ENCODE results near the gene HSPA1A.
"Not testable (repeated sequence)": the region's sequence is repeated elsewhere in the genome, so short reads cannot be mapped to it uniquely, and the experiment has no call there.

HSPA1A gene

DNA sequence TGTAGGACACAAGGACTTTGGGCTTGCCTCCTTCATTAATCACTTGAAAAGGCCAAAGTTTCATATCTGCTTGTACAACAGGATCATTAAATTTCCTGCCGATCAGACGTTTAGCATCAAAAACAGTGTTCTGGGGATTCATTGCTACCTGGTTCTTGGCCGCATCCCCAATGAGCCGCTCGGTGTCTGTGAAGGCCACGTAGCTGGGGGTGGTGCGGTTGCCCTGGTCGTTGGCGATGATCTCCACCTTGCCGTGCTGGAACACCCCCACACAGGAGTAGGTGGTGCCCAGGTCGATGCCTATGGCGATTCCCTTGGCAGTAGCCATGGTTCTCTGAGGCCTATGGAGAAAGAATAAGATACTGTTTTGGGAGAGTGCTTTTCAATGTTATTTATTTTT, 3.7 kb upstream of the HSPA1A start:
- DNase-seq (ENCODE audit: low read depth in 2 of 2) = no peak

GRCh38 chr6:31813465-31813849, 1.9 kb upstream of the HSPA1A start:
- DNase-seq (ENCODE audit: low read depth in 2 of 2) = no peak

- DNase-seq (ENCODE audit: low read depth in 2 of 2) = no peak
Measured at GRCh38 chr6:31814677-31815024, 692 bp upstream of the HSPA1A start.

DNA sequence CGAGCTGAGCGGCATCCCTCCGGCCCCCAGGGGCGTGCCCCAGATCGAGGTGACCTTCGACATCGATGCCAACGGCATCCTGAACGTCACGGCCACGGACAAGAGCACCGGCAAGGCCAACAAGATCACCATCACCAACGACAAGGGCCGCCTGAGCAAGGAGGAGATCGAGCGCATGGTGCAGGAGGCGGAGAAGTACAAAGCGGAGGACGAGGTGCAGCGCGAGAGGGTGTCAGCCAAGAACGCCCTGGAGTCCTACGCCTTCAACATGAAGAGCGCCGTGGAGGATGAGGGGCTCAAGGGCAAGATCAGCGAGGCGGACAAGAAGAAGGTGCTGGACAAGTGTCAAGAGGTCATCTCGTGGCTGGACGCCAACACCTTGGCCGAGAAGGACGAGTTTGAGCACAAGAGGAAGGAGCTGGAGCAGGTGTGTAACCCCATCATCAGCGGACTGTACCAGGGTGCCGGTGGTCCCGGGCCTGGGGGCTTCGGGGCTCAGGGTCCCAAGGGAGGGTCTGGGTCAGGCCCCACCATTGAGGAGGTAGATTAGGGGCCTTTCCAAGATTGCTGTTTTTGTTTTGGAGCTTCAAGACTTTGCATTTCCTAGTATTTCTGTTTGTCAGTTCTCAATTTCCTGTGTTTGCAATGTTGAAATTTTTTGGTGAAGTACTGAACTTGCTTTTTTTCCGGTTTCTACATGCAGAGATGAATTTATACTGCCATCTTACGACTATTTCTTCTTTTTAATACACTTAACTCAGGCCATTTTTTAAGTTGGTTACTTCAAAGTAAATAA, 2.0 kb downstream of the HSPA1A start:
- not testable (repeated sequence) for DNase-seq (ENCODE audit: low read depth in 2 of 2)

DNA sequence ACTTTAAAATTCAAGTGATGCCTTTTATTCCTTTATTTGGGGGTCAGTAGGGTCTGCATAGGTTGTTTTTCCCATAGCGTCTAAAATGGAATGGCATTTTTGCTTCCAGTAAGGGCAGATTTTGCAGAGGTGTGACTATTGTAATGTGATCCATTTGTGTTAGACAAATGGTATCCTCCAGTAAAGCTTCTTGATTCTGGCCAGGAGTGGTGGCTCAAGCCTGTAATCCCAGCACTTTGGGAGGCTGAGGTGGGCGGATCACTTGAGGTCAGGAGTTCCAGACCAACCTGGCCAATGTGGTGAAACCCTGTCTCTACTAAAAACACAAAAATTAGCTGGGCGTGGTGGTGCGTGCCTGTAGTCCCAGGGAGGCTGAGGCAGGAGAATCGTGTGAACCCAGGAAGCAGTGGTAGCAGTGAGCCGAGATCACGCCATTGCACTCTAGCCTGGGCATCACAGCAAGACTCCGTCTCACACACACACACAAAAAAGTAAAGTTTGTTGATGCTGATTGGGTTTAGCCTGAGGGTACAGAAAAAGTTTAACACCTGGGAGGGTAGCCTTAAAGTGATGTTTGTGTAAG, 2.7 kb downstream of the HSPA1A start:
- DNase-seq (ENCODE audit: low read depth in 2 of 2) = not testable (repeated sequence)

DNA sequence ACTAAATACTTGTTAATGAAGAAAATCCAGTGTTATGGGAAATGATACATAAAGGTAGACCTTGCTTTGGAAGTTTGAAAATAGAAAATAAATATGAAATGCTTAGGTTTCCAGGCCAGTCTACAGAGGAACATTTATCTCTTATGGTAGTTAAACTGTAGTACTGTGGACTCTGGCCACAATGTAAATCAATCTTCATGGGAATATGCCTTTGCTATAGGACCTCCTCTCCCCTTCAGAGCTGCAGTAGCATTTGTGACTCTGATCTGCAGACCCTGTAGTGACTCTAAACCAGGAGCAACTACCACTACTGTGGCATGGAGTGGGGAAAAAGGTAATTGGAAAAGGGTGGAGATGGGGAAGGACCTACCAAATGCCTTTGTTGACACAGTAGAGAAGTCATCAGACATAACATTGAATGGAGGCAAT, 4.5 kb downstream of the HSPA1A start:
- no peak for DNase-seq (ENCODE audit: low read depth in 2 of 2)

DNA sequence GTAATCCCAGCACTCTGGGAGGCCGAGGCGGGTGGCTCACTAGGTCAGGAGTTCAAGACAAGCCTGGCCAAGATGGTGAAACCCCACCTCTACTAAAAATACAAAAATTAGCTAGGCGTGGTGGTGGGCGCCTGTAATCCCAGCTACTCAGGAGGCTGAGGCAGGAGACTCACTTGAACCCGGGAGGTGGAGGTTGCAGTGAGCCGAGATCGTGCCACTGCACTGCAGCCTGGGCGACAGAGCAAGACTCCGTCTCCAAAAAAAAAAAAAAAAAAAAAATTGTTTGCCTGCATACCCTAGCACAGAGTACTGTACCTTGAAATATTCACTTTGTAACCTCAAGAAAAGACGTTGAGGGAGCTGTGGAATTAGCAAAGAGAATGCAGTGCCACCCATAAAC, 5.1 kb downstream of the HSPA1A start:
- DNase-seq (ENCODE audit: low read depth in 2 of 2) = not testable (repeated sequence)

- peak in 1 of 2 donors; percentile 73 for DNase-seq (ENCODE audit: low read depth in 2 of 2)
Measured at GRCh38 chr6:31821301-31822035, 6.1 kb downstream of the HSPA1A start.

- DNase-seq (ENCODE audit: low read depth in 2 of 2) = no peak
Measured at GRCh38 chr6:31822036-31822821, 6.9 kb downstream of the HSPA1A start.

- not testable (repeated sequence) for DNase-seq (ENCODE audit: low read depth in 2 of 2)
Measured at GRCh38 chr6:31823592-31824196, 8.4 kb downstream of the HSPA1A start.

DNA sequence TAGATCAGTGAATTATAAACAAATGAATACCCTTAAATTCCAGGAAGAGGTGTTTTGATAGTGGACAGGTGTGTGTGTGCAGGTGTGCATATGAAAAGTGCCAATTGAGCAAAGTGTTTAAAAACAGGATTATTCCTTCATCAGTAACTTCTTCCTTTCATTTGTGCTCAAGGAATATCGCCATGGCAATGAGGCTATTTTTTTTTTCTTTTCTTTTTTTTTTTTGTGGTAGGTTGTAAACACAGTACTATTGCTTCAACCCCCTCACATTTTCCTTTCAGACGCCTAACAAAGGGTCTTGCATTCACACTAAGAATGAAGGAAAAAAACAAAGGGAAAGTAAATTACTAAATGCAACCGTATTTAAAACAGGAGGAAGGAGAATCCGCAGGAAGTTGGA, 10.2 kb downstream of the HSPA1A start:
- no peak for DNase-seq (ENCODE audit: low read depth in 2 of 2)

- DNase-seq (ENCODE audit: low read depth in 2 of 2) = peak in 1 of 2 donors; percentile 29
Measured at GRCh38 chr6:31826793-31827285, 11.5 kb downstream of the HSPA1A start.

- DNase-seq (ENCODE audit: low read depth in 2 of 2) = peak; percentile 89 to 95
Measured at GRCh38 chr6:31827286-31828079, 12.1 kb downstream of the HSPA1A start, which contains the start of gene HSPA1B. Gene HSPA1B (plus strand): TSS chr6:31827738. CDS start chr6:31827951, 213 bp downstream.

DNA sequence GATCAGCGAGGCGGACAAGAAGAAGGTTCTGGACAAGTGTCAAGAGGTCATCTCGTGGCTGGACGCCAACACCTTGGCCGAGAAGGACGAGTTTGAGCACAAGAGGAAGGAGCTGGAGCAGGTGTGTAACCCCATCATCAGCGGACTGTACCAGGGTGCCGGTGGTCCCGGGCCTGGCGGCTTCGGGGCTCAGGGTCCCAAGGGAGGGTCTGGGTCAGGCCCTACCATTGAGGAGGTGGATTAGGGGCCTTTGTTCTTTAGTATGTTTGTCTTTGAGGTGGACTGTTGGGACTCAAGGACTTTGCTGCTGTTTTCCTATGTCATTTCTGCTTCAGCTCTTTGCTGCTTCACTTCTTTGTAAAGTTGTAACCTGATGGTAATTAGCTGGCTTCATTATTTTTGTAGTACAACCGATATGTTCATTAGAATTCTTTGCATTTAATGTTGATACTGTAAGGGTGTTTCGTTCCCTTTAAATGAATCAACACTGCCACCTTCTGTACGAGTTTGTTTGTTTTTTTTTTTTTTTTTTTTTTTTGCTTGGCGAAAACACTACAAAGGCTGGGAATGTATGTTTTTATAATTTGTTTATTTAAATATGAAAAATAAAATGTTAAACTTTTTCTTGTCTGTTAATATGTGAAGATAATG, 14.4 kb downstream of the HSPA1A start:
- DNase-seq (ENCODE audit: low read depth in 2 of 2) = no peak

DNA sequence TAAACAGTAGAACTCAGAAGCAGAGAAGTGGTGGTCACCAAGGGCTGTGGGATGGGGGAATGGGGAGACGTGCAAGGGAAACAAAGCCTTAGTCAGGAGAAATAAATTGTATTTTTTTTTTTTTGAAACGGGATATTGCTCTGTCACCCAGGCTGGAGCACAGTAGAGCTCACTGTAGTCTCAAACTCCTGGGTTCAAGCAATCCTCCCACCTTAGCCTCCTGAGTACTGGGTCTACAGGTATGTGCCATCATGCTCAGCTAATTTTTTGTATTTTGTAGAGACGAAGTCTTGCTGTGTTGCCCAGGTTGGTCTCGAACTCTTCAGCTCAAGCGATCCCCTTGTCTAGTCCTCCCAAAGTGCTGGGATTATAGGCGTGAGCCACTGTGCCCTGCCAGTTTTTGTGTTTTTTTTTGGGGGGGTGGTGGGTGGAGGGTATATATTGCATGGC, 15.6 kb downstream of the HSPA1A start:
- no peak for DNase-seq (ENCODE audit: low read depth in 2 of 2)

- DNase-seq (ENCODE audit: low read depth in 2 of 2) = no peak
Measured at GRCh38 chr6:31831350-31832215, 16.2 kb downstream of the HSPA1A start.

DNA sequence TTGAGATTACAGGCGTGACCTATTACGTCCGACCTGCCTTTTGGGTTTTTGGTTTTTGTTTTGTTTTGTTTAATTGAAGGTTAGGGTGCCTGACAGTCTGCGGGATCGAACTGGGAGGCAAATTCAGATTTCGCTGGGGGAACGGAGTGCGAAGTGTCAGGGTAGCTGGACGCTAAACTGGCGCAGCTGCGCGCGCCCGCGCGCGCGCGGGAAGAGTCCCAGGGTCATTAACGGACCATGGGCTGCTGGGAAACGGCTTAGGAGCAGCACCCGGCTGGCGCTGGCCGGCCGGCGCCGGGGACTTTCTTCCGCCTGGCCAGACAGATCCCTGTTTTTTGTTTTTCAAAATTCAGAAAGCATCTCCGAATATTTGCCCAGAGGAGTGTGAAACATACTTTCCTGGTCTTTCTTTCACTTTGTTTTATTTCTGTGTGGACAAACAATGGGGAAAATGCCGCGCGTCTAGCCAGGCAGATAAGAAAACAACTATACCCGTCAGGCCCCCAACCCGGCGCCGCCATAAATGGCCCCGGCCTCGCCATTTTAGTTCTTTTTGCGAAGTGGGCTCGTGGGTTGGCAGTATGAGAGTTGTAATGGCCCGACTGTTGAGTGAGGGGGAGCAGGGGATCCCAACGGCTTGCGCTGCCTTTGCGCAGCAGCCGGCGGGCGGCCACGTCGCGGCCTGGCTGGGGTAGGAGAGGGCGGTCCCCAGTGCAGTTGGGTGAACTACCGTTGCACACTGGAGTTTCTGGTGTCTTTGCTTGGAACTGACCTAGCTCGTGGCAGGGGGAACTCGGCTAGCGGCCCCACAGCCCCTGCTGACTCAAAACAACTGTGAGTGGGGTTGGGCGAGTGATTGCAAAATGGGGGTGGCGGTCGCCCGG, 19.3 kb downstream of the HSPA1A start:
- peak; percentile 66 to 74 for DNase-seq (ENCODE audit: low read depth in 2 of 2)

DNA sequence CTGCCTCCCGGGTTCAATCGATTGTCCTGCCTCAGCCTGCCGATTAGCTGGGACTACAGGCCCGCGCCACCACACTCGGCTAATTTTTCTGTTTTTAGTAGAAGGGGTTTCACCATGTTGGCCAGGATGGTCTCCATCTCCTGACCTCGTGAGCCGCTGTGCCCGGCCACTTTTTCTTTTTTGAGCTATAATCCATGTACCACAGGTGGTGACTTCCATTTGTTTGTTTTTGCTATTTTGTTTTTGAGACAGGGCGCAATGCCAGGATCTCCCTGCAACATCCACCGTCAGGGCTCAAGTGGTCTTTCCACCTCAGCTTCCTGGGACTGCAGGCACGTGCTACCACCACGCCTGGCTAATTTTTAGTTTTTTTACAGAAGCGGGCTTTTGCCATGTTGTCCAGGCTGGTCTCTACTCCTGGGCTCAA, 20.7 kb downstream of the HSPA1A start:
- no peak for DNase-seq (ENCODE audit: low read depth in 2 of 2)
